NCI-H446 treated with DMSO at 0.1 percent for 48 hours (cell line): ENCODE results near the gene MYO15A.

ENCODE experiments used
- DNase-seq: peaks from one replicate; lab custom pipeline; 2025; lab: John Stamatoyannopoulos, UW

MYO15A gene

DNA sequence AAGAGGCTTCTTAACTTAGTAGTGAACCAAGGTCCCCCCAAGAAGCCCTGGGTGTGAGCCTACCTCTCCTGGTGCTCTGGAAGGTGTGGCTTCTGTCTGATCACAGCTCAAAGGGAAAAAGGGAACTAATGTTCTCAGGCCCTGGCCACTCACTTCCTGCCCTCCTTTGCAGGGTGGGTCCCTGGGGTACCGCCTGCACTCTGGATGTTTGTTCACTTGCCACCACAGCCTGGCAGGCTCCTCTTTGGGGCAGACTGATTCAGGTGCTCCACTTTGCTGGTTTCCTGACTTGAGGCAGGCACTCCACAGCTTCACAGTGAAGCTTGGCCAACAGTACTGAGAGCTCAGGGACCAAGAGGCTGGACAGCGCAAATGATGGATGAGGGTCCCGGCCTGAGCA, 5.9 kb upstream of the MYO15A start:
- no peak for DNase-seq

DNA sequence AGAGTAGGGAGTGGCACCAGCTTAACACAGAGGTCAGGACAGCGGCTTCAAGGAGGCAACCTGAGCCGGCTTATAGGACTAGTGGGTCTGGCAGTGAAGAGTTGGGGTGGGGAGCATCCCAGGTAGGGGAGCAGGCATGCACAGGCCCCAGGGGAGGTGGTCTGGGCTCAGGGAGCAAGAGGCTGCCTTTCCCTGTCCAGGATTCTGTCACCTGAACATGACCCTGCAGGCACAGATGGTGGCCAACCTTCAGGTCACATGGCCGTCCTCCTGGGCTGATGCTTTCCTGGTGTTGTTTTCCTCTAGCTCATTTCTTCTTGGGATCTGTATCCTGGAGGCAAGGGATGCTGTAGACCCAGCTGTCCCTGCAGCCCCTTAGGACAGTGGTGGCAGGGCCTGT, 3.5 kb upstream of the MYO15A start:
- no peak for DNase-seq

DNA sequence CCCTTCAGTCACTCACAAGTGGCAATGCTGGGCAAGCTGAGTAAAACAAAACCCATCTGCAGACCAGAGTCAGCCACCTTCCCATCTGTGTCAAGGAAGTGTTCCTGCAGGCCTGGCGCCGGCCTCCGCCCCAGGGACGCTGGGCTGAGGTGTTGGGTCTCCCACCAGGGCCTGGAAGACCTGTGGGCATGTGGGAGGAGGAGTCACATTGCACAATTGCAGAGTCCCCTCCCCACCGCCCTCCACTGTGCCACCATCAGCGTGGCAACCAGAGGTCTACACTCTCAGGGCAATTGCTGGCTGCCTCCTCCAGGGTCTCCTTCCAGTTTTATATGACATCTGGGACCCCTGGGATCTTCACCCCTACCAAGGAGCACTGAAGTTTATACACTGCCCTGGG, 3.0 kb upstream of the MYO15A start:
- DNase-seq: no peak

DNA sequence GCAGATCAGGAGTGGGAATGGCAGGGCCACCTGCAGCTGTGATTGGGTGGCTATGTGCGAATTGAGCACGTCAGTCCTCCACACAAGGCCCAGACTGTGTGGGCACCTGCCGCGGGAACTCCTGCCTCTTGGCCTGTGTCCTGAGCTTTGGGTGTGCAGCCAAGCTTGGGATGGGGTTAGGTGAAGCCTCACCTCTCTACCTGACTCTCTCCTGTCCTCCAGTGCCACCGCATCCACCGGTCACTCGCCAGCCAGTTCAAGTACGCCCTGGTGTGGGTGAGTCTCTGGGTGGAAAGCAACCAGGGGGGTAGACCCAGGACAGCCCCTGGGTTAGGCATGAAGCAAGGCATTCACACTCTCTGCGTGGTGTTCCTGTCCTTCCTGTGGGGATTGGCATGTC, 2.3 kb upstream of the MYO15A start:
- no peak for DNase-seq

DNA sequence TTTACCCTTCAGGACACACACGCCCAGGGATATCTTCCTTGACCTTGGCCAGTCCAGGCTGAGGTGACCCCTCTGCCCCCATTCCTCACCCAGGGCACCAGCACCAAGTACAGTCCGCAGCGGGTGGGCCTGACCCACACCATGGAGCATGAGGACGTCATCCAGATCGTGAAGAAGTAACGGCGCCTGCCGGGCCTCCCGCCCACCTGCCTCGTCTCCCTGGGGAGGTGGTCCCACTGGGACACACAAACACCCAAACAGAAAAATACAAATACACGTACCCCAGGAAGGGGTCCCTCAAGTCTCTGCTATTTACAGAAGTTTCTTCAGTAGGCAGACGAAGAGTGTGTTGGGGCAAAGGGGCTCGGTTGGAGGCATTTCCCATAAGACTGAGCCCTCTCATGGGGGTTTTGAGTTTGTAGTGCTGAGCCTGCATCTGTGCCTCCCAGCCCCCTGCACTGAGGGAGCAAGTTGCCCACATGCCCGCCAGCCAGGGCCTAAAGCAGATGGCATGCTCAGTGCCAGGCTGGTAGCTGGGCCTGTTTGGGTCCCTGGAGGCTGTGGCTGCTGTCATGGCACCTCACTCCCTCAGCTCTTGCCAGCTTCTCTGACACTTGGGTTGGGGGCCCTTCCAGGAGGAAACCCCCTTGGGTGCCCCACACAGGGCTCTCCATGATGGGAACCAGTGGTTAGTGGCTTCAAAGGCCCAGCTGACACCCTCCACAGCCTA, 1.3 kb upstream of the MYO15A start:
- DNase-seq: no peak

DNA sequence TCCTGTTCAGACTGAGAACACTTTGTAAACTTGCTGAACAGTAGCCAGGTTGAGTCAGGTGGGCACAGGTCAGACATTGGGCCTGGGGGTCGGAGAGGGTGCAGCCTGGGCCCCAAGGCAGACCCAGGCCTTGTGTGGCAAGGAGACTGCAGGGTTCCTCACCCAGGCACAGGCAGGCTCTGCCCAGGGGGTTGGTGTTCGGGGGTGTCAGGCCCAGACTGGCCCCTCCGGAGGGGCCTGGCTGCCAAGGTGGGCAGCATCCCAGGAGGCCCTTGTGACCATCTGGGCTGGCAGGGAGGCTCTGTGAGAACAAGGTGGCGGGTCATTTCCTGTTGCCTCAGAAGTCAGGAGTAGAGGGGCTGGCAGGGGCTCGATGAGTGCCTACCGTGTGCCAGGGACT, 585 bp upstream of the MYO15A start:
- DNase-seq: no peak

DNA sequence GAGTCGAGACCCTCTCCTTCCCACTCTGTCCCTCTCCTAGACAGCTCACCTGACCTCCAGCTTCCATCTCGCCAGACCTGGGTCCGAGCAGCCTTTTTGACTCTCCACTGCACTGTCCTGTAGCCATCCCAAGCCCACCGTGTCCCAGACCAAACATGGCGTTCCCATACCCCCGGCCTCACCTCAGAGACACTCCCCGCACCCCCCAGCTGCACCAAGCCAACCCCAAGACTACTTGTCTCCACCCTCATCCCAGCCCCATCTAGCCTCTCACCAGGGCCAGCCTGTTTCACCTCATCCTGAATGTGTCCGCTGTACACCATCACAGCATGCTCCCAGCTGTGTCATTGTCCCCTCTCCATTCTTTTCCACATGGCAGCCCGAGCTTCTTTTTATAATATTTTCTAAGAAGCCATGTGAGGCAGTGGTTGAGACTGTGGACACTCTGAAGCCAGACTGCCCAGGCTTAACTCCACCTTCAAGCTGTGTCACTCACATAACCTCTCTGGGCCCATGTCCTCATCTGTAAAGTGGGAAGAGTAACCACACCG, 1.5 kb downstream of the MYO15A start:
- no peak for DNase-seq

DNA sequence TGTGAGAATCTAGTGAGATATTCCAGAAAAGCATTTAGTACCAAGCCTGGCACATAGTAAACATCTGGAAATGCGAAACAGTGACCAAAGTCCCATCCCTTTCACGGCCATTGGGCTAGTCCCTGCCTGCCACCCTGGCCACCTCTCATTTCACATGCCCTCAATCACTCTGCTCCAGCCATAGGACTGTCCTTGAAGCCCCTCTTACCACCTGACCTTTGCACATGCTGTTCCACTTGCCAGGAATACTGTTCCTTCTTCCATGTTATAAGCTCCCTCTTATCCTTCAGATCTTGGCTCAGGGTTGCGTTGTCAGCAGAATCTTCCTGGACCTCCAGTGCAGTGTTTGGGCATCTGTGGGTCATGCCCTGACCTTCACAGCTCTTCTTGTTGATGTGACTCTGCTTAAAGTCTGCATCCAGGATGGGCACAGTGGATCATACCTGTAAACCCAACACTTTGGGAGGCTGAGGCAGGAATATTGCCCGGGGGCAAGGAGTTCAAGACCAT, 2.1 kb downstream of the MYO15A start:
- no peak for DNase-seq

DNA sequence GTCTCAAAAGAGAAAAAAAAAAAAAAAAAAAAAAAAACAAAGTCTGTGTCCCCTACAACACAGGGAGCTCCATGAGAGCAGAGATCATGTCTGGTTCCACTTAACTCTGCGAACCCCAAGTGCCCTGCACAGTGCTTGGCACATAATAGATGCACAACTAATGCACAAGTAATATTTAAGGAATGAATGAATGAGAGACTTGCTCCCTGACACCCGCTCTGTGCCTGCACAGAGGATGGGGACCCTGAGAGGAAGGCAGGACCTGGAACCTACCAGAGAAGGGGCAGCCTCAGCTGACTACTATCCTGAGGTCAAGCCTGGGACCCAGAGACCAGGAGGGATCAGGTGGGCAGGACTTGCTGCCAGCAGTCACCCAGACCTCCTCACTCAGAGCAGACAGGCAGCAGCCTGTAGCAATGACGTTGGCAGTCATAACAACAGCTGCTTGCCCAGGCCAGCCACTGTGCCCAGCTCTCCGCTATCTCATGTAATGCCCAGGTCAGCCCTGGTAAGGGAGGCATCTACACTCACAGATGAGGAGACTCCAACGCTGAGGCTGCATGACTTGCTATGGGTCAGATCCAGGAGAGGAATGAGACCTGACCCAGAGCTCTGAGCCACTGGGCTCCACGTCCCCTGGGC, 2.9 kb downstream of the MYO15A start:
- DNase-seq: no peak

DNA sequence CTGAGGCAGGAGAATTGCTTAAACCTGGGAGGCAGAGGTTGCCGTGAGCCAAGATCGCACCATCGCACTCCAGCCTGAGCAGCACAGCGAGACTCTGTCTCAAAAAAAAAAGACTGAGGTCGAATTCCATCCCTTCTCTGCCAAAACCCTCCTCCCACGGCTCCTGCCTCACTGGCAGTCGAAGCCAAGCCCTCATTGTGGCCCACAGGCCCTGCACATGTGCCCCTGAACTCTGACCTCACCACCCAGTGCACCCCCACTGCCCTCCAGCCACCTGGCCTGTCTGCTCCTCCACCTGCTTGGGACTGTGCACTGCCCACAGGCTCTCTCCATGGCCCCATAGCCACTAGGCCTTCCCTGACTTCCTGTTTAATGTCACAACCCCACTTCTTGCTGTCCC, 7.0 kb downstream of the MYO15A start:
- DNase-seq: no peak

DNA sequence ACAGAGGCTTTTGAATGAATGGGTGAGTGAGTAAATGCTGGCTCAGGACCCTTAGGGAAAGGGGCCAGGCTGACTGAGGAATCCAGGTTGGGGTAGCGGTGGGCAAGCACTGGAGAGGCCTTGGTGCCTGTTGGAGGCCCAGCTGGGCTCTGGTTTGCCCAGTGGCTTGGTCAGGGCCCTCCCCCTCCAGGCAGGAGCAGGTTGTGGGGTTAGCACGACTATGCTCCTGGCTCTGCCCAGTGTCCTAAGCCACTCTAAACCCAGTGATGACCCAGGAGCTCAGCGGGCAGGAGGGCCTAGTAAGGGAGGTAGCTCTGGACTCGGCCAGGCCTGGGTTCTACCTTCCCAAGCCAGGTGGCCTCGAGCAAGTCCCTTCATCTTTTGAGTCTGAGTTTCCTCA, 7.5 kb downstream of the MYO15A start:
- no peak for DNase-seq

DNA sequence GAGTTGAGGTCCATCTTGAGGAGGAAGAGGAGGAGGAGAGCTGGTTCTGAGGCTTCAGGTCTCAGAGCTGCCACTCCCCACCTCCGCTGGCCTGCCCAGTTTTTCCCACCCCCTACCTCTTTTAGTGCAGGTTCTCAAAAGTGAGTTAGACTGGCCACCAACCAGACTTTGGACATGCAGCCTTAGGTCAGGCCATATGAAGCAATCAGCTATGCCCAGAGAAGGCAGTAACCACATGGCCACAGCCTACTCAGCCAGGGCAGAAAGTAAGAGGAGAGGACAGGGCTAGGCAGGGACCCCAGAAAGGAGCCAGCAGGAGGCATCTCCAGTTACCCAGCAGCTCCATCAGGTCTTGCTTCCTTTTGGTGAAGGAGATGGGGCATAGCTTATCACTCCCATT, 9.0 kb downstream of the MYO15A start:
- DNase-seq: no peak

DNA sequence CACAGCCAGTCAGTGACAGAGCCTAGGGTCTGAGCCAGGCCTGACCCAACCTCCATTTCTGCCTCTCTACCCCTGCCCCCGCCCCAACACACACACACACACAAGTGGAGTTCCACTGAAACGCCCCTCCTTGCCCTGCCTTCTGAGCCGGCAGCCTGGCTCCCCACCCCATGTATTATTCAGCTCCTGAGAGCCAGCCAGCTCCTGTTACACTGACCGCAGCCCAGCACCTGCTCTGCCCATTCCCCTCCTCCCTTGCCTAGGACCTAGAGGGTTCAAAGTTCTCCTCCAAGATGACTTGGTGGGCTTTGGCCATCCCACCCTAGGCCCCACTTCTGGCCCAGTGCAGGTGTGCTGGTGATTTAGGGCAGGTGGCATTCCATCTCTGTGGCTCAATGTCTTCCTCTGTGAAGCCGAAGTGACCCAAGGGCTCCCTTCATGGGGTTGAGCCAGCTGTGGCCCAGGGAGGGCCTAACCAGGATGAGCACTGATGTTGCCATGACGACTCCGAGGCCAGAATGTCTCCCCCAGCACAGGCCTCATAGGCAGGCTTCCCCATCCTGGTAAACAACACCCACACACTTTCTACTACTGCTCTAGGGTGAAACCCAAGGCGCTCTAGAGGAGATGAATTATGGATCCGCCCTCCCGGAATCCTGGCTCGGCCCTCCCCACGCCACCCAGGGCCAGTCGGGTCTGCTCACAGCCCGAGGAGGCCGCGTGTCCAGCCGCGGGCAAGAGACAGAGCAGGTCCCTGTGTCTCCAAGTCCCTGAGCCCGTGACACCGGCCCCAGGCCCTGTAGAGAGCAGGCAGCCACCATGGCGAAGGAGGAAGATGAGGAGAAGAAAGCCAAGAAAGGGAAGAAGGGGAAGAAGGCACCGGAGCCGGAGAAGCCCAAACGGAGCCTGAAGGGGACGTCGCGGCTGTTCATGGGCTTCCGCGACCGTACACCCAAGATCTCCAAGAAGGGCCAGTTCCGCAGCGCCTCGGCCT, 9.7 kb downstream of the MYO15A start:
- no peak for DNase-seq

DNA sequence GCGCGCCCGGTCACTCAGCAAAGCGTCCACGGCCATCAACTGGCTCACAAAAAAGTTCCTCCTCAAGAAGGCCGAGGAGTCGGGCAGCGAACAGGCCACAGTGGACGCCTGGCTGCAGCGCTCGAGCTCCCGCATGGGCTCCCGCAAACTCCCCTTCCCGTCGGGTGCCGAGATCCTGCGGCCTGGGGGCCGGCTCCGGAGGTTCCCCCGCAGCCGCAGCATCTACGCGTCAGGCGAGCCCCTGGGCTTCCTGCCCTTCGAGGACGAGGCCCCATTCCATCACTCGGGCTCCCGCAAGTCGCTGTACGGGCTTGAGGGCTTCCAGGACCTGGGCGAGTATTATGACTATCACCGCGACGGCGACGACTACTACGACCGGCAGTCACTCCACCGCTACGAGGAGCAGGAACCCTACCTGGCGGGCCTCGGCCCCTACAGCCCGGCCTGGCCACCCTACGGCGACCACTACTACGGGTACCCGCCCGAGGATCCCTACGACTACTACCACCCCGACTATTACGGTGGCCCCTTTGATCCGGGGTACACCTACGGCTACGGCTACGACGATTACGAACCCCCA, 10.7 kb downstream of the MYO15A start:
- no peak for DNase-seq

DNA sequence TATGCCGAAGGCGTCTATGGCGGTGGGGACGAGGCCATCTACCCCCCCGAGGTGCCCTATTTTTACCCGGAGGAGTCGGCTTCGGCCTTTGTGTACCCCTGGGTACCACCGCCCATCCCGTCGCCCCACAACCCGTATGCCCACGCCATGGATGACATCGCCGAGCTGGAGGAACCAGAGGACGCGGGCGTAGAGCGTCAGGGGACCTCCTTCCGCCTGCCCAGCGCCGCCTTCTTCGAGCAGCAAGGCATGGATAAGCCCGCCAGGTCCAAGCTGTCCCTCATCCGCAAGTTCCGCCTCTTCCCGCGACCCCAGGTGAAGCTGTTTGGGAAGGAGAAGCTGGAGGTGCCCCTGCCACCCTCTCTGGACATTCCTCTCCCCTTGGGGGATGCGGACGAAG, 11.4 kb downstream of the MYO15A start:
- DNase-seq: no peak

DNA sequence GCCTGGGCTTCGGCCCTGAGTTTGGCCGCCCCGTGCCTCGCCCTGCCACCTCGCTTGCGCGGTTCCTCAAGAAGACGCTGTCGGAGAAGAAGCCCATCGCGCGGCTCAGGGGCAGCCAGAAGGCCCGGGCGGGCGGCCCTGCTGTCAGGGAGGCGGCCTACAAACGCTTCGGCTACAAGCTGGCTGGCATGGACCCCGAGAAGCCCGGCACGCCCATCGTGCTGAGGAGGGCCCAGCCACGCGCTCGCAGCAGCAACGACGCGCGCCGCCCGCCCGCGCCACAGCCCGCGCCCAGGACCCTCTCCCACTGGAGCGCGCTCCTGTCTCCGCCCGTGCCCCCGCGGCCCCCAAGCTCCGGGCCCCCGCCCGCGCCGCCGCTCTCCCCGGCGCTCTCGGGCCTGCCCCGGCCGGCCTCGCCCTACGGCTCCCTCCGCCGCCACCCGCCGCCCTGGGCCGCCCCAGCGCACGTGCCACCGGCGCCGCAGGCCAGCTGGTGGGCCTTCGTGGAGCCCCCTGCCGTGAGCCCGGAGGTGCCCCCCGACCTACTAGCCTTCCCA, 12.0 kb downstream of the MYO15A start:
- no peak for DNase-seq

DNA sequence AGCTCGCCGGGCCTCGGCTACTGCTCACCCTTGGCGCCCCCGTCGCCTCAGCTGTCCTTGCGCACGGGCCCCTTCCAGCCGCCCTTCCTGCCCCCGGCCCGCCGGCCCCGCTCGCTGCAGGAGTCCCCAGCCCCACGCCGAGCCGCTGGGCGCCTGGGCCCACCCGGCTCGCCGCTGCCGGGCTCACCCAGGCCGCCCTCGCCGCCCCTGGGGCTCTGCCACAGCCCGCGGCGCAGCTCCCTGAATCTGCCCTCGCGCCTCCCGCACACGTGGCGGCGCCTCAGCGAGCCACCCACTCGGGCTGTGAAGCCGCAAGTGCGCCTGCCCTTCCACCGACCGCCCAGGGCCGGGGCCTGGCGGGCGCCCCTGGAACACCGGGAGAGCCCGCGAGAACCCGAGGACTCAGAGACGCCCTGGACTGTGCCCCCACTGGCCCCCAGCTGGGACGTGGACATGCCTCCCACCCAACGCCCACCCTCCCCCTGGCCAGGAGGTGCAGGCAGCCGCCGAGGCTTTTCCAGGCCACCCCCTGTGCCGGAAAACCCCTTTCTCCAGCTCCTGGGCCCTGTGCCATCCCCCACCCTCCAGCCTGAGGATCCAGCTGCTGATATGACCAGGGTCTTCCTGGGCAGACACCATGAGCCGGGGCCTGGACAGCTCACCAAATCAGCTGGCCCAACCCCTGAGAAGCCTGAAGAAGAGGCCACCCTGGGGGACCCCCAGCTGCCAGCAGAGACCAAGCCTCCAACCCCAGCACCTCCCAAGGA, 12.8 kb downstream of the MYO15A start:
- DNase-seq: no peak

DNA sequence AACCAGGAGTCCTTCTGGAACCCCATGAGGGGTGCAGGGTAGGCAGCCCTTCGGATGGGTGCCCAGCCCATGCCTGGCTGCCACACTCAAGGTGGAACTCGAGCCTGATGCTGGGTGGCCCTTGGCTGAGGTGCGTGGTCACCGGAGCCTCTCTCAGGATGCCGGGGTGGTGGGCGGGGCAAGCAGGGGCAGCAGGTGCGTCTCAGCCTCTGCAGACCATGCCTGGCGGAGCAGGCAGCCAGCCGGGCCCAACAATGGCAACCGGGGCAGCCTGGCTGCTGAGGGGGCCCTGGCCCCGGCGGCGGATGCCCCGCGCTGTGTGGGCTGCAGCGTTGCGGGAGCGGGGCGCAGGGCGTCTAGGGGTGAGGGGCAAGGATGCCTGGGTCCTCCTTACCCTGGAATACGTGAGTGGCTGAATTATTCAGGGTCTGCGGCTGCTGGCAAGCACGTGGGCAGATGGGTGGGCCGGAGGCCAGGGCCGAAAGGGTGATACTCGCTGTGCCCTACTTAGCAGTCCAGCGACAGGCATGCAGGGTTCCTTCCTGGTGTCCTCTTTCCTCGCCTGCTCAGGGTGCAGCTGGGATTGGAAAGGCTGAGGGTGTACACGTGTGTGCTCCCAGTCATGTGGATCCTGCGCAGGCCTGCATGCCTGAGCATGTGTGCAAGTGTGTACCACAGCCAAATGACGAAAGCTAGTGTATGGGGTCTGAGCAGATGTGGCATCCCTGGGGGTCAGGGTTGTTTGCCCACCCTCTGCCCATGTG, 14.6 kb downstream of the MYO15A start:
- DNase-seq: no peak

DNA sequence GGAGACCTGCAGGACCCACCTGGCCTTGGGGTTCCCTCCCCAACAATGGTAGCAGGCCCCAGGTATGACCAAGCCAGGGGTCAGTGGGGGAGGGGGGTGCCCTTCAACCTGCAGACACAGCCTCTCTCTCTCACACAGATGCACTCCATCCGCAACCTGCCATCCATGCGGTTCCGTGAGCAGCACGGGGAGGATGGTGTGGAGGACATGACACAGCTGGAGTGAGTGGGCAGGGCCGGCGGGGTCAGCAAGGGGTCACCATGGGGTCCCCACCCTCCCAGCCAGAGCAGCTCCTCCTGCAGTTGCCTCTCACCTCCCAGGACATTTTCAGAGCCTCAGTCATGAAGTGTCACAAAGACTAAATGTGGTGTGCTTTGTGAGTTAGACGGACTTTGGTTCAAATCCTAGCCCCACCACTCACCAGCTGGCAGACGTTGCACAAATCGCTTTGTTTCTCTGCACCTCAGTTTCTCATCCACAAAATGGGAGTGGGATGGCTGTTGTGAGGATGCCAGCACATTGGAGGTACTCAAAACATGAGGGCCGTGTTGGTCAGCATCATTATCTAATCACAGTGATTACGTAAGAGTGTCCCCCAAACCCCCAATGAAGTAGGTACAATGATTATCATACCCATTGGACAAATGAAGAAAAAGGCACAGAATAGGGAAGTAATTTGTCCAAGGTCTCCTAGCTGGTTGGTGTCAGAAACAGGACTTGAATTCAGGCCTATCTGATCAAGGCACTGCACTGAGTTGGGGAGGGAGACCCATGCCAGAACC, 16.0 kb downstream of the MYO15A start:
- no peak for DNase-seq
